RKO (cell line): Measurements from ENCODE around the gene MGMT.

Experiments
- DNase-seq: peaks from one replicate; pipeline ENCODE4 v3.0.0-alpha.2; 2016; ENCODE audit warnings: low spot score

The MGMT gene

DNA sequence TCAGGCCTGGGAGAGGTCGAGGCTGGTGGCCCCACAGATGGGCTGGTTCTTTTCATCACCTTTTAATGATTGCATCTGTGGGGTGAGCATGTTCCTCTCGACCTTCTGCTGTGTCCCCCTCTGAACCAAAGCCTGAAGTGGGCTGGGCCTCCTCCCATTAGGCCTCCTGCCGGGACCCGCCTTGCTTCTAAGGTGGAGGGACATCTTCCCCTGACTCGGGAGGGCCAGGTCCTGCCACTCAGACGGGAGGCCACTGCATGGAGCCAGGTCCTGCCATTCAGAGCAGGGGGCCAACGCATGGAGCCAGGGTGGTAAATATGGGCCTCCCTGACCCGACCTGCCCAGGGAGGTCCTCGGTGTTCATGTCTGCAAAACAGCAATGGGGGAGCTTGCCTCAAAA lies 308.6 kb downstream of the MGMT start:
- no peak for DNase-seq

DNA sequence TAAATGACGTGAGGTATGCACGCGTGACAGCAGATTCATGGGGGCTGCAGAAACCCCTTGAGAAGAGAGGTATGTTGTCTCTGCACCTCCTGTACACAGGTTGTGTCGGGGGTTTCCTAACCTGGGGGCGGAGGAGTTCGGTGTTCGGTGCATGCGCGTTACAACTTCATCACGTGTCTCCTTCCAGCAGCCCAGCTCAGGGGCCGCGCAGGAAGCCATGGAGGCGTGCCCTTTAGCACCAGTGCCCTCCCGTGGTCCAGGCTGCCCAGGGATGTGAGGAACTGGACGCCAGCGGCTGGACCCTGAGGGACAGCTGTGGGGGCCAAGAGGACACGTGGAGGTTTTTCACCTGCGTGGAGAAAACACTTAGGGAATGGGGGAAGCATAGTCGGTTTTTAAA lies 310.6 kb downstream of the MGMT start:
- no peak for DNase-seq

DNA sequence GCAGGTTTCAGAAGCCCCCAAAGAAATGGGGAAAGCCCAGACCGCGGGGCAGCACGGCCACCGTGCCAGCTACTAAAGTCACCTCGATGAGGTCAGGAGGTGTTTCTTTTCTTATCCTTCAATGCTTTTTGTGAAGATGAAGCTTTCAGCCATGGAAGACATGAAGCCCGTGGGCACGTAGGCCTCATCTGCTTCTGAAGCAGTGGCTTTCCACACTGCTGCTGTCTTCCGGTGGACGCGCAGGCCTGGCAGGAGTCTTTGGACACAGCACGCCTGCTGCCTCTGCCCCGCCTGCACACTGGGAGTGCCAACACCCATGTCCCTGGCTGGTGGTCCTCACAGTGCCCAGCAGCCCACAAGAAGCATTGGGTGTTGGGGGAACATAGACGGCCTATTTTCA lies 311.5 kb downstream of the MGMT start:
- no peak for DNase-seq

DNA sequence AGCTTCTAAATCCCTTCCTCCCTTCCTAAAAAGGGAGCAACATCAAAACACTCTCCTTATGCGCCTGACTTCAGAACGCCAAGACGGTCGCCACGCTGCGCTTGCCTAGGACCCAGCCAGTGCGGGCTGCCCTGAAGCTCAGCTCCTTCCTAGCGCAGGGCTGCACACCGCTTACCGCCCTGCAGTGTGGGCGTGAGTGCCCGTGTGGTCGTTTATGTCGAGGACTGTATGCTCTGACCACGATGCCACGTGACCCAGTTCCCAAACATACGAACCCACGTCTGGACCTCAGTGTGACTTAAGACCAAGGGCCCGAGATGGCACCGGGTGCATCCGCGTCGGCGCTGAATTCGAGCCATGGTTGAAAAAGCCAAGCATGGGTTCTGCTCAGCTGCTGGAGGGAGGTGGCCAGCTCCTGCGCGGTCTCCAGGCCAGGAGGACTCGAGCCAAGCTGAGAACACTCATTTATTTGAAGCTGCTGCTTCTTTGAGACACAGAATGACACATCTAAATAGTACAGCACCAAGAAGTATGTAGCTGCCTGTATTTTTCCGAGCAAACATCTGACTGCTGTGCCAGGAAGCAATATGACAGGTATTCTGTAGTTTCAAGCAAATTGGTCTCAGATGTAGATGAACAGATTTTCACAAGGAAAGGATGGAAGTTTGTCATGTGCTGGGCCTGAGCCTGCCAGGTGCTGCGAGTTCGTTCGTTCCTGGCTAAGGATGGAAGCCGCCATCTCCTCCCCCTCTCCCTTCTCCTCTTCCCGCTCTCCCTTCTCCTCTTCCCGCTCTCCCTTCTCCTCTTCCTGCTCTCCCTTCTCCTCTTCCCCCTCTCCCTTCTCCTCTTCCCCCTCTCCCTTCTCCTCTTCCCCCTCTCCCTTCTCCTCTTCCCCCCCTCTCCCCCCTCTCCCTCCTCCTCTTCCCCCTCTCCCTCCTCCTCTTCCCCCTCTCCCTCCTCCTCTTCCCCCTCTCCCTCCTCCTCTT lies 312.4 kb downstream of the MGMT start:
- no peak for DNase-seq

DNA sequence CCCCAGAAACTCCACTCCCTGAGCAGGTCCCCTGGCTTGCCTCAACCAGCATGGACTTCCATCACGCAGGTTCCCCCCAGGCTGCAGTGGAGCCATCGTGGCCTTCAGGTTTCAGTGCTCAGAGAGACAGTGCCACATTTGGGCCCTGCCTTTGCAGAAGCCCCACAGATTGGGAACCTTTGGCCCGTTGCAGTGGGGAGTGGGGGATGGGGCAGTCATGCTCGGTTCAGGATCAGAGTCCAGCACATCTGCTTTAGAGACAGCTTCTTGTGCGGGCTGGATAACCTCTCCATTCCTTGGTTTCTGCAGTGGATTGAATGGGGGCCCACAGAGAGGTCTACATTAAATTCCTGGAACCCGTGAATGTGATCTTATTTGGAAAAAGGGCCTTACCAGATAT lies 313.2 kb downstream of the MGMT start:
- no peak for DNase-seq

DNA sequence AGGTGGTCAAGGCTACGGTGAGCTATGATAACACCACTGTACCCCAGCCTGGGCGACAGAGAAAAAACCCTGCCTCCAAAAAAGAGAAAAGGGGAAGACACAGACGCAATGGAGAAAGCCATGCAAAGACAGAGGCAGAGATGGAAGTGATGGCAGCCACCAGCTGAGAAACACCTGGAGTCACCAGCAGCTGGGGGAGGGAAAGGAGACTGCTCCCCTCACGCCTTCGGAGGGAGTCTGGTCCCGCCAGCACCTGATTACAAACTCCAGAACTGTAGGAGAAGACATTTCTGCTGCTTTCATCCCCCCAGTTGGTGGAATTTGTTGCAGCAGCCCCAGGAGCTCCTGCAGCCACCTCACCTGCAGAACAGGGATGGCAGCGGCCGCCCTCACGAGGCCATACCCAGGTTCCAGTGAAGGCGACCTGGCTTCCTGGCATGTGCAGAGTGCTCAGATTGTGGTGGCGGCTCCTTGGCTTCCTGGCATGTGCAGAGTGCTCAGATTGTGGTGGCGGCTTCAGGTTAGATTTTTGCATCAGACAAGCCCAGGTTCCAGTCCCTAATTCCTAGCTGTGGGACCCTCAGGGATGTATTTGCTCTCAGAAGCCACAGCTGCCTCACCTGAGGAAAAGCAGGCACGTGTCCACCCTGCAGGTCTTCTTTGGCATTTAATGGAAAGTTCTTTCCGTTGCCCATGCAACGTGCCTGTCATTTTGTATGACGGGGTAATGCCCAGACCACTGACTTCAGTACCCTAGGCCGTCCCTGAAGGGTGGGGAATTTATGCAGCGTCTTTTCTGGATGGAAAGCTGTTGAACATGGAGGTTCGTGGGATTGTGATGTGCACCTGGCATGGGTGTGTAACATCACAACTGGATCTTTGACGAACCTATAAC lies 314.1 kb downstream of the MGMT start:
- no peak for DNase-seq

GRCh38 chr10:129784291-129784690 lies 317.2 kb downstream of the MGMT start:
- no peak for DNase-seq

GRCh38 chr10:129784891-129785290 lies 317.9 kb downstream of the MGMT start:
- DNase-seq, result no peak

DNA sequence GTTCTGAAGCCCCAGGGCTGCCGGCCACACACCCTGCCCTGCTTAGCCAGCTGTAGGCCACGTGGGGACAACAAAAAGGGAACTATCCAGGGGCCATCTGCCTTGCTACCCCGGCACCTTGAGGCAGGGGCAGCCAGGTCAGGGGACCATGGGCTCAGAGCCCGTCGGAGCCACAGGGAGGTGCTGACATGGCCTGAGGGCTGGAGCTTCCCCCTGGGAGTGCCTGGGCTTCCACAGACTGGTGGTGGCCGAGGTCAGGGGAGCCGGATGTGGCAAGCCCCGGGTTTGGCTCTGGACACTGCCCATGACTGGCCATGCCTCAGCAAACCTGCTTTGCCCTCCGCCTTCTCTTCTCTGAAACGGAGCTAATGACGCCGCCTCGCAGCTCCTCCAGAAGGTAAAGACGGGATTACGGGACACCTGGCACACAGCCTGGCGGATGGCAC lies 318.5 kb downstream of the MGMT start:
- DNase-seq, result no peak

GRCh38 chr10:129786216-129786615 lies 319.2 kb downstream of the MGMT start:
- no peak for DNase-seq

DNA sequence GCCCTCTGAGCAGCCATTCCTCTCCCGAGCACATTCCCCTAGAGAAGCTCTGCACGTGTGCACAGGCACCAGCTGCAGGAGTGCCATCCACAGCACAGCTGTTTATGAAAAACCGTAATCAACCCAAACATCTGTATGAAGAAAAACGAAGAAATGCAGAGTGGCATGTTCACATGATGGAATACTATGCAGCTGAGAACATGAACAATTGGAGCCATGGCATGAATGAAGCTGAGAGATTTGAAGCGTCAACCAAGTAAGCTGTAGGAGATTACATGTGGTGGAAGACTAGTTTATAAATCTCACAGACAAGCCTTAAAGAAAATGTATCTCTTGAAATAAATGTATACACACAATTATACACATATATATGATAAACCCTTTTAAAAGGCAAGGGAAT lies 320.5 kb downstream of the MGMT start:
- no peak for DNase-seq

DNA sequence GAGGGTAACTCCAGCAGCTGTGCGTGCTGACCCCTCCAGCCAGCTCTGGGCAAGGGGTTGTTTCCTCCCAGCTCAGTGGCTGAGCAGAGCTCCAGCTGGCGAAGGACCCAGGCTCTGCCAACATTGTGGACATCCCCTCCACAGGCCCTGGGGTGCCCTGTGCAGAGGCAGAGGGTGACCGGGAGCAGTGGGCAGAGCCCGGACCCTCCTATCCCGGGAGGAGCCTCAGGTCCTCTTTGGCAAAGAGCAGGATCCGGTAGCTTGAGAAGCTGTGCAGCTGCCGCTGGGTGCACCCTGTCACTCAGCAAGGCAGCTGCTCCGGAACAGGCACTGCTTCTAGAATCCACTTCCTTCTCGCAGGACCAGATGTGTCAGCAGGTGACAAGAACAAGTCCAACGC lies 321.2 kb downstream of the MGMT start:
- DNase-seq, result no peak

DNA sequence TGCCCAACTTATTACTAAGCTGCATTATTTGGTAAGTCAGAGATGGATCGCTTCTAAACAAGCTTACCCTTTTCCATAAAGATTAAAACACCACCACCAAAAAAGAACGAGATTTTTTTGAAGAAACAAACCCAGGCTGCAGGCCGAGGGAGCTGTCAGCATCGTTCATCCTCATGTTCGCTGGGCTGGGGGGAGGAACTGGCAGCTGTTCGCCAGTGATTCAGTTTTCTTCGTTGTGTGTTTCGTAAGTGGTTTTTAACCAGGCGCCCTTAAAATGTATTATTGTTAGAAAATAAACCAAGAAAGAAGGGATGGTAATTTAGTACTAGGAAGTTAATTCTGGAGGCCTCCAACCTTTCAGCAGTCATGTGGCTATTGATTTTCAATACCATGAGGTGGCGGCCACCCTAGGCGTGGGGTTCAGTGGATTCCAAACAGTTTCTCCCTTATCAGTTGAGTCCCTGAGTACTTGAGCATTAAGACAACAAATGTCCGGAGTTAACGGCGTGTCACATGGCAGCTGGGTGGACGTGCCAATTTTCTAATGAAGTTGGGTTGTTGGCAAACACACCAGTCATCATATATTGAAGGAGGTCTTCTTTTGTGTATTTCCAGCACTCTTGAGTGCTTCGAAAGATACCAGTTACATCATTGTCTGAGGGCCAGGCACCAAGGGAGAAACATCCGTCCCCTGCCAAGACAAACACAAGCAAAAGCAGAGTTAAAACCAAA lies 323.8 kb downstream of the MGMT start:
- DNase-seq, result no peak

DNA sequence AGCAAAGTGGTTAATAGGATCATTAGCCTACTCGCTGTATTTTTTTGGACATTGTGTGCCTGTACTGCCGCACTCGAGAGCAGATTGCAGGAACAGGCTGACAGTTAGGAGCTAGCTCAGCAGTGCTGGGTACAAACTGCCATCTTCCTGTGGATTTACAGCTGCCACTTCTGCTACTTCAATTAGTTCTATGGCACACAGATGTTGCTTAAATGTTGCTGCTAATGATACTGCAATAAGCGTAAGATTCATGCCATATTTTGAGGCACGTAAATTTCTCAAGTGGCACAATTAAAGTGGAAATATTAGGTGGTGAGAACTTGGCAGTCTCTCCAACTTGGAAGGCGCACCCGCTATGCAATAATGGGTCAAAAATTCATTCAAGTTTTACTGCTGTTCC lies 325.1 kb downstream of the MGMT start:
- DNase-seq, result no peak

DNA sequence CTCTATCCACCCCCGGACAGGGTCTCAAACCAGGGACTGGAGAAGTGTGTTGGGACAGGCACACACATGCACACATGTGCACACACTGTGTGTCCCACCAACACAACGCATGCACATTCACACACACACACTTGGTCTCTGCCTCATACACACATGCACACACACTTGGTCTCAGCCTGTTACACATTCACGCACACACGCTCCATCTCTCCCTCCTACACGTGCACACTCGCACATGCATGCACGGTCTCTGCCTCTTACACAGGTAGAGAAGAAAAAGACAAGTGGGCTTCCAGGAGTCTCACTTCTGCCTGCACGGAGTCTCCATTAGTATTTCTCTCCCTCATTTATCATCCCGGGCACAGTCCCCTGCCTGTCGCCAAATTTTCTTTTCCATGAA lies 325.8 kb downstream of the MGMT start:
- no peak for DNase-seq

- no peak for DNase-seq
These were observed 326.4 kb downstream of the MGMT start for GRCh38 chr10:129793479-129793878.

DNA sequence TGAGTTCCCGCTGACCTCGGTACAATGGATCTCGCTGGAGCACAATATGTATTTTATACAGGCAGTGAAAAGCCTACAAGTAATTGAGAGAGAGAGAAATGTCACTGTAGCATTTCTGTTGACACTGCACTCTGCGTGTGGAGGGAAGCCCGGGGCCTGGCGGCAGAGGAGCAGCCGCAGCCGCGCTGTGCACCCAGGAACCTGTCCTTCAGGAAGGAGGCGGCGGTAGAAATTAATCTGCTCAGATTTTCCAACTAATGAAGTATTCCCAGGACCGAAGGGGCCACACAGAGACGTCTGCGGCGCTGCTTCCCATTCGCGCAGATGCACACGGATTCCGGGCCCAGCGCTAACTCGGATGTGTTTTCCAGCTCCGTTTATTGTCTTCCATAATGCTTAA lies 327.0 kb downstream of the MGMT start:
- no peak for DNase-seq

DNA sequence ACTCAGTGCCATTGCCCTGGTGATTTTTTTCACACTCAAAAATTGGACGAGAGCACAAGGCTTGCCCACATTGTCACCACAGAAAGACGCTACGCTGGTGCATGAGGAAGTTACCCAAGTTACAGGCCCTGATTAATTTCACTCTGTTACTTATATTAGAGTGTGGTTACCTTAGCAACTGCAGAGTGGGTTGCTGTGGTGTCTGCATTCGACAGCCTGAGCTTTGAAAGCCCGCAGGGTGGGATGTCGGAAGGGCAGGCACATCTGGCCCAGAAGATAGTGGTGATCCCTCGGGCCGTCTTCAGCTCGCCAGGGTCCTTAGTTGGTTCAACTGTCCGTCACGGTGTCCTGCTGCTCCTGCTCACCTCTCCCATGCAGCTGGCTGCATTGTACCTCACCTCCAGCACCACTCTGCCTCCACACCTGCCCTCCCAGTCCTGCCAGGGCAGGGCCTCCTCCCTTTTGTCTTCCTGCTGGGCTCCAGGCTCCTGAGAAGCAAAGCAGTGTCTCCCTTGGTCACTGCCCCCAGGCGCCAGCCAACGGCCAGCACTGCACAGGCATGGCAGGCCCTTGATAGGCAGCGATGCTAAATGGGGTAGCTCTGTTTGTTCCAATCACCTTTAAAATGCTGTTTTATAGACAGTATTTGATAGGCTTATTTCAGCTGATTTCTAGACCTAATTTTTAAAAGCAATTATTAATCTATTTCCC lies 329.8 kb downstream of the MGMT start:
- no peak for DNase-seq

DNA sequence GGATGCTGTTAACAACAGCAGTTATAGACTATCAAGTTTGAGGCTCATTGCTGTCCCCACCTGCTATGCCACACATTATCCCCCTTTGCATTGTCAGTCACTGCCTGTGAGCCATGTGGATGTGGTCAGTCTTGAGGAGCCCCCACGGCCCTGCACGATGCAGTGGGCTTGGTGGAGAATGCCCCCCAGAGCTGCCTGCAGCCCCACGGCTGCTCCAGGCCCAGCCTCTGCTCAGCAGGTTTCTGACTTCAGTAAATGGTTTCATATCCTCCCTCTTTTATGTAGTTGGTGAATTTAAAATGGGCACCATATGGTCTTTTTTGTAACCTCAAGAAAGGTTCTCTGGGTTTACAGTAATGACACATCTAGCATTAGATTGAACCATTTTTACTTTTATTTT lies 332.9 kb downstream of the MGMT start:
- DNase-seq, result no peak

DNA sequence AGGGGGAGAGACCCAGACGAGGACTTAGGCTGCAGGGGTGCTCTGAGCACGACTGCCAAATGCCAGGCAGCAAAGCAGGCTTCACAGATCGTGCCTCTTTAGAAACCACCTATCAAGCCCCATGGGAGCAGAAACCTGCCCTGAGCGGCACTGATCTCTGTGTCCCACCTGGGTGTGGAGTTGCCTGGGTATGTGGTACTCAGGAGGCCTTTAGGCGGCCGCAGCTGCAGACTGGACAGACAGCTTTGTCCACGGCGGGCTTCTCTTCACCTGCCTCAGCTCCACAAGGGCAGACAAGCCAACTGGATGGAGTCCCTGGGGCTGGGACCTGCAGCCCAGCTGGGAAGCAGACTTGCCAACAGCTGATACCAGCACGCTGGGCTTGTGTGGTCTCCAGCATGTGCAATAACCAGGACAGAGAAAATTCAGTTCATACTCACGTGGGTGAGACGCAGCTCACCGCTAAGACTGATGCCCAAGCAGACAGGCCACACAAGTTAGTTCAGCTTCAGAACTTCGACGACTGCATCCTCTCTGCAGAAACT lies 333.8 kb downstream of the MGMT start:
- DNase-seq, result no peak

- no peak for DNase-seq
These were observed 340.2 kb downstream of the MGMT start for GRCh38 chr10:129807211-129807610.
